GM10847 (cell line): Measurements from ENCODE around the gene LINS1.

ENCODE experiments used
- POLR2A ChIP-seq: IDR thresholded peaks from 2 replicates; pipeline ENCODE4 v1.6.1; 2011; ENCODE audit not compliant: insufficient read length; ENCODE audit errors: extremely low read depth

The LINS1 gene

DNA sequence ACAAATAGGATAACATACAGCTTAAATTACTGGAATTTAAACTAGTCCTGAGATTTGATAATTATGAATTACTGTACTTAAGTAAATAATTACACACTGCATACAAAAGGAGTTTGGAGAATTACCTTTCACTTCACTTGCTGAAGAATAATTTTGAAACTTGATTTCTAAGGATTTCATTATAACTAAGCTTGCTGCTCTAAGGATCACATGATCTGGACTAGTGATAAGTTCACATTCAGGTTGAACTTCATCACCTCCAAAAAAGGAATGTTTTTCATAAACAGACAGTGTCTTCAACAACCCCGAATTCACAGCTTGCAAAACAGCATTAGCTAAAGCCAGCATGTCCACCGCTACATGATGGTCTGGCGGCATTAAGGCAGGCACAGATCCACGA is 28.5 kb downstream of the LINS1 start:
- TF ChIP-seq POLR2A, result no peak

DNA sequence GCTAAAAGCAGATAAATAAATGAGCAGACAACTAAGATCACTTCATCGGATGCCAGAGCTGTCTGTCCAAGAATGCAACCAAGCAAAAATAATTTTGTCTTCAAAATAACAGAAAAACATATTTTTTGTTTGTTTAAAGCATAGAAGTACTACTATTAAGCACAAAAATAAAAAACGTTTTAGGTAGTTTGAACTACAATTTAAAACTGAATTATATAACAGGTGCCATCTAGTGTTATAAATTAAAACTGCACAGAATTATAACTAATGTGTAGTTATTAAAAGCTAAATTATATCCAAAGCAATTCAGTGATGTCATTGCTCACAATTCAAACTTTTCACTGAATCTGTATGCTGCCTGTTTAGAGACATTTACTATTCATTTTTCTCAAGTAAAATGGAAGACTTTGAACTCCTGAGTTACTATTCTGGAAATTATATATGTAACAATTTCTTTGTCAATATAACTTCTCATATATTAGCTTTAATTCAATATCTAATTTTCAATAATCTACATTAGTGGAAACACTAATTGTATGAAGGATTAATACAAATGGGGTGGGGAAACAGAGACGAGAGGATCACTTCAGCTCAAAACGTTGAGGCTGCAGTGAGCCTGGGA is 29.5 kb downstream of the LINS1 start:
- no peak for TF ChIP-seq POLR2A

DNA sequence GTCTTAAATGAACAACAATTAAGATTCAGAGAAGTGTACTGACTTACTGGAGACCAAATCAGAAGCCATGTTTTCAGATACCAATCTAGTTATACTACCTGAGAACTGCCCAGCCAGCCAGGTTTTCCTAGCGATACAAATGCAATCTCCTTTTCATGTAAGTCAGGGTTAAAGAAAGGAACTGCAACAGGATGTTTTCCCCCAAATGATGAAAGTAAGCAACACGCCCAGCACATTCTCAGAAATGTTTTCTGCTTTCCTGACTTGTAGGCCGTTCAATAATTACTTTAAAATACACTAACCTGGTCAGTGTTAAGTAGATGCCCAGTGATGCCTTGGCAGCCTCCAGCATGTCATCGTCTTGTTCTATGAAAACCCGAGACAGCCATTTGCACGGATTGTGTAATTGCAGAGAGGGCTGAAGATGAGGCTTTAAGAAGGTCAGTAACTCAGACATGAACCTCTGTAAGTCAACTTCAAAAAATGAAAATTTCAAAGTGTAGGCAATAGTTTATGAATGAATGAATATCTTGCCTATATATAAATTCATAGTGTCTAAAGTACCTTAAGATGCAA is 30.3 kb downstream of the LINS1 start:
- no peak for TF ChIP-seq POLR2A

DNA sequence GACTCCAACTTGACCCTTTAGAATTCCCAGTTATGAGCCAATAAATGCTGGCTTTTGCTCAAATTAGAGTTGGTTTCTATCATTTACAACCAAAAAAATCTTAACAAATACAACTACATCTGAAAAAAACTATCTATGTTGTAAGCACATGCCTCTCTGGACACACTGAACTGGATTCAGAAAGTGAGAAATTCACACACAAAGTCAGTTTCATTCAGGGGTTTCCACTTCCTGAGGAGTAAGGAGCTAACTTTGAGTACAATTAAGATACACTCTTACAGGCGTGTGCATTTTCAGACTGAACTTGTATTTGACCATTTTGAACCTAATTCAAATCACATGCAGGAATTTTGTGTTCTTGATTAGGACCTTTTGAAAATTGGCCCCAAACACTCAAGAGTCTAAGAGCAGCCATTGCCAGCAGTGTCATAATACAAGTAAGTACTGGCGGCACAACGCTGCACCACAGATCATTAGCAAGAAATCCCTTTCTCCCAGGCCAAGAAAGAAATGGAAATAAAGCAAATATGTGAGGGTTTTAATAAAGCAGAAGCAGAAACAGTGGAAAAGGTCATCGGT is 31.2 kb downstream of the LINS1 start:
- TF ChIP-seq POLR2A, result no peak

DNA sequence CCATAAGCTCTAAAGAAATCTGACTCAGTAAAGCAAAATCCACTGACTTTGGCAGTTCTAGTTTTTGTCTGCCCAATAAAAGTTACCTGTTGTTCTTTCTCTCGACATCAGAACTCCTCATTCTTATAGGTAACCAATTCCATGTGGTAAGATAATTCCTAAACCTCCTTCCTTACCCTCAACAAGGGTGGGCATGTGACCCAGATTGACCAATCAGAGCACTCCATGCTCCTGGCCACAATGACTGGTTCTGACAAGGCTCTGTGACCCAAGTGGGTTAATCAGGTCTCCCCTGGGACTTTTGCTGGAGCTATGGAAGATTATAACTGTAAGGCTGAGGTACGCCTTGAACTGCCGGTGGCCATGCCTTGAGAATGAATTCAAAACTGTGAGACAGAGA is 31.7 kb downstream of the LINS1 start:
- TF ChIP-seq POLR2A, result no peak

DNA sequence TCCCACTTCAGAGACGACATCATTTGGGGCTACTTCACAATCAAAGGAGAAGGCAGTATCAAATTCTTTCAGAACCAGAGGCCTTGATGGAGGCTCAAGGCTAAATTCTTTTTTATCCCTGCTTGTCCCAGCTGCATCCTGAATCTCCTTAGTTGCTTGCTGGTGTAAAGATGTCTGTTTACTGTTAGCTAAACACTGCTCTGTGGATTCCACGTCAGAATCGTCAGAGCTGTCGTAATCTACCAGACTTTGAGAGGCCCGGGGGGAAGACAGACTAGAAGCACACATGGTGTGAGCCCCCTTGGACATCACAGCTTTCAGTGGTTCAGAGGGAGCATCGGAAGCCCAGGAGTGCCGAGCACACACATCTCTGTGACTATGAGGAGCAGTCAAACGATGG is 32.6 kb downstream of the LINS1 start:
- TF ChIP-seq POLR2A, result no peak

DNA sequence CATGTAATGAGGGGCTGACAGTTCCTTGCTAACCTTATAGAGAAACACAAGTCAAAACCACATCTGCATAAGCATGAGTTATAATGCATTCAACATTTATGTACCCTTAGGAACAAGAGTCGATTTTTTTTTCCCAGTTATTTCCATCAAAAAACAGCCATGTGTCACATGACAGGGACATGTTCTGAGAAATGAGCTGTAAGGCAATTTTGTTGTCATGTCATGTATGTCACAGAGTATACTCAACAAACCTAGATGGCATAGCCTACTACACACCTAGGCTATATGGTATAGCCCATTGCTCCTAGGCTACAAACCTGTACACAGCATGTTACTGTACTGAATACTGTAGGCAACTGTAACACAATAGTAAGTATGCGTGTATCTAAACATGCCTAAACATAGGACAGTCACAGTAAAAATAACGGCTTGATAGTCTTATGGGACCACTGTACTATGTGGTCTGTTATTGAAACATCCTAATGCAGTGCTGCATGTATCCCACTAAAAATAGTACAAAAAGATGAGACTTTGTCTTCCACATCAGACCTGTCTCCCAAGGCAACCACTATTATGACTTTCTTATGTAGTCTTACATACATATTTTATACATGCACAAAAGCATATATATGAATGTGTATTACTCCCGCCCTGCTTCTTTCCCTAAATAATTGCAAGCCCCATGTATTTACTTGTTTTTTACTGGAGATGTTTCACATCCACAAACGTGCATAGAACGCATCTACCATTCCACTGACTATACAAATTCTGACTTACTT is 34.9 kb downstream of the LINS1 start:
- TF ChIP-seq POLR2A, result no peak

DNA sequence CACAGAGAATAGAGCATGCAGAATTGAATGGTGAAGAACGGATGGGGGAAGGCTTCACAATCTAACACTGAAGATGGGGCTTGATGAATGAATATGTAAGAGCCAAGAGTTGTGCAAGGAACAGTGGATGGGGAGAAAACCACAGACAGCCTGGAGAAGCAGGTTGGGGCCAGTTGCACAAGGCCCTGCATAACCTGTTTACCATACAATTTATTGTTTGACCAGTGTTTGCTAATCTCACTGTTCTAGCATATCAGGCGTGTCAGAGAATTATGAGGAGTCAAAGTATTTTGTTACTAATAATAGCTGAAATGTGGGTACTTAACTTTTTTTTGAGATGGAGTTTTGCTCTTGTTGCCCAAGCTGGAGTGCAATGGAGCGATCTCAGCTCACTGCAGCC is 36.4 kb downstream of the LINS1 start:
- TF ChIP-seq POLR2A, result no peak

DNA sequence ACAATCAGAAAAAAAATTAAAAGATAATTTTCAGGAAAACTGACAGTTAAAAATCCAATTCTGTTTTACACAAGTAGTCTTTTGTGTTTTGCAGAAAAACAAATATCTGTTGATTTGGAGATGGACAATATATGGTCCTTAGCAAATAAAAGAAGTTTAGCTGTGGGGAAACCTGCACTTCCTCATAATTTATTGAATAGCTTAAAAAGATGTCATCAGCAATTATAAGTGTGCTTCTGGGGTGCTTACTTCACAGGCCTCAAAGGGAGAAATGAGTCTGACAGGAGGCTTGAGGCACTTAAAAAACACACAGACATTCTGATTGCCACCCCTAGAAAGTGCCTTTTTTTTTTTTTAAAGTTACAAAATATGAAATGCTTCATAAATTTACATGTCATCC is 41.7 kb downstream of the LINS1 start:
- no peak for TF ChIP-seq POLR2A

DNA sequence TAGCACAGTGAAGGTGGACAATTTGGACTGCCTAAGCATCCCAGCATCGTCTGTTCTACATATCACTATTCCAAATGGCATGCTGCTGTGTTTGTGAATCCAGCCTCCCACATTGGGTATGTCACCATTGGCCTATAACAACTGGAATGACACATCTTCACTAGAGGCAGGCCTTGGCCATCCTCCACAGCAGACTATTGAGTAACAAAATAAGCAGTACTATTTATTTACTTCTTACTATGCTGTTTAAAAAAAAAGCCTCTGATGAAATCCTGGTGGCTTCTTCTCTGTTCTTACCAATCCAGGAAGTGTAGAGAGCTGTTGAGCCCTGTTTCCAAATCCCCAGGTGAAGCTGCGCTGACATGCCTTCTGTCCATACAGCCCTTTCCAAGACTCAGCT is 42.7 kb downstream of the LINS1 start:
- TF ChIP-seq POLR2A, result no peak

DNA sequence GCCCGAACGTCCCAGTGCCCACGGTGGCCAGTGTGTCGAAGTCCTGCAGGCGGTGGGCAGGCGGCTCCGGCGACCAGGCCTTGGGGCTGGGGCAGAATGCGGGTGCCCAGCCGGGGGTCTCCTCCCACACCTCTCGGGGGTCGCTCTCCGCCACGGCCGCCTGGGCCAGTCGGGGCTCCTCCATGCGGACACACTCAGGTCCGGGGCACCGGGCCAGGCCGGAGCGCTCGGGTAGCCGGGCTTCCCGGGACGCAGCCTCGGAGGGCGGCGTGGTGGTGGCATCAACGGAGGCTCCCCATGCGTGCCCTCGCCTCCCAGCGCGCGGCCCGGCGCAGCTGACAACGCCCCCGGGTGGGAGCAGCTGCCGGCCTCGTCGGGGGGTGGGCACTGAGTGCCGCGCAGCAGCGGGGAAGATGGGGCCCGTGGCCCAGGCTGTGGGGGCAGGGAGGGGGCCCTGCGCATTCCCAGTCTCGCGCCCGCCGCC is 43.2 kb downstream of the LINS1 start:
- TF ChIP-seq POLR2A, result no peak

DNA sequence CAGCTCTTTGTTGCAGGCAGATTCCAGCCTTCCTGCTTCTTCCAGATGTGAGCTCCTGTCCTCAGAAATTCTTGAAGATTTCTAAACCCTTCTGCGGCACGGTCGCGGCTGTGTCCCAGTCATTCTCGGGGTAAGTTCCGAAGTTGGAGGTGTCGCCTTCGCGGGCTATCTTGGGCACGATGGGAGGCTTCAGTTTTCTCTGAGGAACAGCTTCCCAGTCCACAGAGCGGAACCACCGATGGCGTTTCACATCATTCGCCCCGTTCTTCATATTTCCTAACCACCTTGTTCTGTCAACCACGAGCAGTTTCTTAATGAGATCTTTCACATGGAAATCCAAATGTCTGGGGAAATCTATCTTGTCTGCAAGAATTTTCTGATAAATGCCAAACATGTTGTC is 48.5 kb downstream of the LINS1 start:
- TF ChIP-seq POLR2A, result no peak

DNA sequence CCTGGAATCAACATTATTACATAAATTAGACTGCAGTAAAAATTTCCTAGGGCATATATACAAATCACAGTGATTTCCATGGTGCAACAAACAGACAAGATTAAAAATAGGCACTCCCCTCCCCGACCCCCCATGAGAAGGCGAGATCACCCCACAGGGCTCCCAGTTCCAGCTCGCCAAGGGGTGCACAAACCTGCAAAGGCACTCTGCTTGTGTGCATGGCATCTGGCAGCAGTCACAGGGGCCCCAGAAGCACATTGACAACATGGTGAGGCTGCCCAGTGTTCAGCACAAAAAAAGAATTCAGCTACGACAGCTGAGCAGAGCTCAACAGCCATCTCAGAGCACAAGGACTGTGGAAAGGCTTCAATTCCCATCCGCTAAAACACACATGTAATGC is 54.0 kb downstream of the LINS1 start:
- TF ChIP-seq POLR2A, result no peak

DNA sequence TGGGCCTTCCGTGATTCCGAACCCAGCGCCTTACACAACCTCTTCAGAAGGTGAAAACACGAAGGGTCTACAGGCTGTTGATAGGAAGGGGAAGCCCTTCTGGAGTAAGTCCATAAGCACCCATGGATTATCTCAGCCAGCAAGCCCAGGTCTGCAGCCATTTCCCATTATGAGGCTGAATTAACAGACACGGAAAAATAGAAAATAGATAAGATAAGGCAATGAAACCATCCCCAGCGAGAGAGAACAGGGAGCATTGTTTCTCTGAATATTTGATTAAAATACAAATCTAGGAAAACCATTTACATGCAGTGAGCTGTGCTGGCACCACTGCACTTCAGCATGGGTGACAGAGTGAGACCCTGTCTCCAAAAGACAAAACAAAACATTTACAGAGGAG is 57.0 kb downstream of the LINS1 start:
- no peak for TF ChIP-seq POLR2A

DNA sequence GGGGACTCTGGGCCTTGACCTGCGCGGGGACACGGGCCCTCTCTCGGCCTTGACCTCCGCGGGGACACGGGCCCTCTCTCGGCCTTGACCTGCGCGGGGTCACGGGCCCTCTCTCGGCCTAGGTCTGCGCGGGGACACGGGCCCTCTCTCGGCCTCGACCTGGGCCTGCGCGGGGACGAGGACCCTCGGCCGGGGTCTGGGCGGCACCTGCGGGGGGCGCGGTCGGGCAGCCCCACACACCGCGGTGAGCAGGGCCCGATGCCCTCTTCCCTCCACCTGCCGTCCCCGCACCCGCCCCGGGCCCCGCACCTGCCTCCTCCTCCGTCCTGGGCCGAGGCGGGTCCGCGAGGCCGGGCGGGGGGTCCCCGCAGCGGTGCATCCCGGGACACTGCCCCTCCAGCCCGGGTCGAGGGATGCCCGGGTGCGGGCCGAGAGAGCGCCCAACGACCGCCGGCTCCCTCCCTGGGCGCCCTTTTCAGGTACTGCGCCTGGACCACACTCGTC is 57.6 kb downstream of the LINS1 start:
- no peak for TF ChIP-seq POLR2A

DNA sequence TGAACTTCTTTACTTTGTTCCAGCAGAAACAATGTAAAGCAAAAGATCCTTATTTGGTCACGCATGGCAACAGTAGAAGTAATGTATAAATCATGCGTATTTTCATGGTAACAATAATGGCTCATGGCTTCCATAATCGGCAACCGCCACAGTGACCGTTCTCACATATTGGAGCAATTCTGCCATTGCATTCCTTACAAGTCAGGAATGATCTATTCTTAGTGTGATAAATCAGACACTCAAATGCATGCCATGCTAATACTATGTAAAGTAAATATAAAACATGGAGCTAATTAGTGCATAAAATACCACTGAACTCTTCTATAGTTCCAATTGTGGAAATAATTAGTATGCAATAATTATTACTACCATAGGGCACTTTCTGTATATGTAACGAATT is 59.7 kb downstream of the LINS1 start:
- no peak for TF ChIP-seq POLR2A
